ES-I3 (cell line): Measurements from ENCODE around the gene TDP1.

Source experiments
- H3K36me3 ChIP-seq: 2 replicates; pipeline ENCODE4 v1.6.1; 2013; ENCODE audit warnings: mild to moderate bottlenecking, low read length, control low read depth, moderate library complexity; ENCODE audit not compliant: insufficient read depth
- H3K4me1 ChIP-seq: 2 replicates; pipeline ENCODE4 v1.6.1; 2013; ENCODE audit warnings: mild to moderate bottlenecking, control low read depth, low read length; ENCODE audit not compliant: insufficient read depth
- H3K9ac ChIP-seq: 2 replicates; pipeline ENCODE4 v1.6.1; 2013; ENCODE audit warnings: low read depth, mild to moderate bottlenecking, low read length, moderate library complexity
- H3K9me3 ChIP-seq: 2 replicates; pipeline ENCODE4 v1.6.1; 2013; ENCODE audit warnings: mild to moderate bottlenecking, low read length, moderate library complexity; ENCODE audit not compliant: control insufficient read depth, insufficient read depth

Gene TDP1

DNA sequence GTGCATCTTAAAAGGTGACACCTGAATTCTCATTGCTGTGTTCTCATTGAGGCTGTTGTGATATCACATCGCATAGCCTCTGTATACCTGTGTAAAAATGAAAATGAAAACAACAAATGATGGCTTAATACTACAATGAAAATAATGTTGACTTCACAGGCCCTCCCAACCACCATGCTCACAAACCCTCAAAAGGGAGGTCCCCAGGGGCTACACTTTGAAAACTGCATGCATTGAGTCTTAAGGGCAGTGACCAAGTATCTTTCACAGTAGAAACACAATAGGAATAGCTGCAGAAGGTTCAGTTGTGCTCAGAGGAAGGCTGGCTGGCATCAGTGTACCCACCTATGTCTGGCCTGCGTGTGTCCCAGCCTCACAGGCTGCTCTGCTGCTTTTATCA is 78.4 kb downstream of the TDP1 start:
- H3K36me3 ChIP-seq, result peaks cover 9% of the 10 kb centered on the region

DNA sequence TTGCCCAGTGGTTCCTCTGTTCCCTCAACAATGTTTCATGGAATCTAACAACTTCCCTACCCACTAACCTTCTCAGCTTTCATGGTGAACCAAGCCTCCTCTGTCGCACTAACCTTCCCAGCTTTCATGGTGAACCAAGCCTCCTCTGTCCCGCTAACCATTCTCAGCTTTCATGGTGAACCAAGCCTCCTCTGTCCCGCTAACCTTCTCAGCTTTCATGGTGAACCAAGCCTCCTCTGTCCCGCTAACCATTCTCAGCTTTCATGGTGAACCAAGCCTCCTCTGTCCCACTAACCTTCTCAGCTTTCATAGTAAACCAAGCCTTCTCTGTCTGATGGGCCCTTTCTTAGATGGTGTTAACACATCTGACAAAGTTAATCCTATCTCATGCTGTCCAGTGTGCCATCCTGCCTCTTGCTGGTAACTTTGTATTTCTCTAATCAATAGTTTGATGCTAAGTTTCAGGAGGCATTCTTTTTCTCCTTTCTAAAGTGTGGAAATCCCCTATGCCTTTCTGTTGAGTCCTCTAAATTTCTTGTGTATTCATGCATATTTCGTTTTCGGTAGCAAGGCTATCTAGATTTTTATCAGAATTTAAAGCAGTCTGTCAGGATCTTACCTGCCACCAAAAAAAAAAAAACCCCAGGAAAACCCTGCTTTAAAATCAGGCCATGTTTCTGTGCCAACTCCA is 79.3 kb downstream of the TDP1 start:
- Histone ChIP-seq H3K9ac (no peak overlapping the region), H3K36me3 (peaks cover 9% of the 10 kb centered on the region), H3K4me1 (no peaks in the 10 kb centered on the region), H3K9me3 (no peaks in the 10 kb centered on the region)

More for the DNA sequence above, 78.4 kb downstream of the TDP1 start:
- H3K4me1 ChIP-seq, result no peaks in the 10 kb centered on the region
- no peak overlapping the region for H3K9ac ChIP-seq
- H3K9me3 ChIP-seq, result no peaks in the 10 kb centered on the region

DNA sequence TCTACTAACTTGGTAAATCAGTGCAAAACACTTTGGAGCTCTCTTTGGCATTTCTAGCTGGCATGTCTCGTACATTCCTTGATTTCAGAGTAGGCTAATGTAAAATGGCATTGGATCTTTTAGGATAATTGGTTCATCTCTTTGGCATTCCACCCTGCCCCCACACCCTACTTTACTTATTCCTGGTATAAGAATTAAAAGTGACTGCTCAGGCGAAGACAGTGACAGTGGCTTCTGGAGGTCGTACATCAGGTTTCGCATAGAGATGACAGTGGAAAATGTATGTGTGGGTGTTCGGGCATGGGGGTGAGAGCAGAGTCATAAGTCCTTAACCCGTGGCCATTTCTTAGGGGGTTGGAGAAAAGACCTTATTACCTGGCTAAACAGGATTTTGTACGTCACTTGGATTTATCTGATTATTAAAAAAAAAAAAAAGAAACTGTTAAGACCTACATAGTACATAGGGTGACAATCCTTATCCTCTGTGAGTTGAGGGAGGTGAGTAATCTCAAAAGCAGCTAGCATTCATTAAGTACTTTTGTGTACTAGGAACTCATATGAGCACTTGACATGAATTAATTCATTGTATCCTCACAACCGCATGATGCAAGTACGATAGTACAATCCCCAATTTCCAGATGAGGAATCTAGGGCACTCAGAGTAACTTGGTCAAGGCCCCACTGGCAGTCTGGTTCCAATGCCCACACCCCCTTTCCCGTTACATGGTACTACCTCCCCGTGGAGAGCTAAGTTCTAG is 83.7 kb downstream of the TDP1 start:
- H3K36me3 ChIP-seq, result peaks cover 4% of the 10 kb centered on the region
- no peaks in the 10 kb centered on the region for H3K4me1 ChIP-seq
- H3K9ac ChIP-seq, result no peak overlapping the region
- no peaks in the 10 kb centered on the region for H3K9me3 ChIP-seq

DNA sequence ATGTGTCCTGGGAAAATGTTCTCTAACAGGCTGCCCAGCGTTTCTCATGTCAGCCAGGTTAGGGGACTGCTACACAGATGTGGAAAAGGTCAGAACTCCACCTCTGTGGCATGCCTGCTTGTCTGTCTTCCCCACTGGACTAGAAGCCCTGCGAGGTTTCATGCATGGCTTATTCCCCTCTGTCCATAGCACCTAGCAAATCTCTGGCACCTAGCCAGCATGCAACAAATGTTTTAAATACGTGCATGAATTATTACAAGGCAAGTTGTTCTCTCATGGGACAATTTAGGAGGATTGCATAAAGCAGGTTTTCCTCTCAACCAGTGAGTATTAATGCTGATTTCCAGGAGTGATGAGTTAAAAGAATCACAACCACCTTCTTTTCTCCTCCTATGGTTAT is 84.7 kb downstream of the TDP1 start:
- Histone ChIP-seq H3K9ac (no peak overlapping the region), H3K9me3 (no peaks in the 10 kb centered on the region), H3K4me1 (no peaks in the 10 kb centered on the region), H3K36me3 (peaks cover under 1% of the 10 kb centered on the region; the same call in 1 of the 2 replicates)

DNA sequence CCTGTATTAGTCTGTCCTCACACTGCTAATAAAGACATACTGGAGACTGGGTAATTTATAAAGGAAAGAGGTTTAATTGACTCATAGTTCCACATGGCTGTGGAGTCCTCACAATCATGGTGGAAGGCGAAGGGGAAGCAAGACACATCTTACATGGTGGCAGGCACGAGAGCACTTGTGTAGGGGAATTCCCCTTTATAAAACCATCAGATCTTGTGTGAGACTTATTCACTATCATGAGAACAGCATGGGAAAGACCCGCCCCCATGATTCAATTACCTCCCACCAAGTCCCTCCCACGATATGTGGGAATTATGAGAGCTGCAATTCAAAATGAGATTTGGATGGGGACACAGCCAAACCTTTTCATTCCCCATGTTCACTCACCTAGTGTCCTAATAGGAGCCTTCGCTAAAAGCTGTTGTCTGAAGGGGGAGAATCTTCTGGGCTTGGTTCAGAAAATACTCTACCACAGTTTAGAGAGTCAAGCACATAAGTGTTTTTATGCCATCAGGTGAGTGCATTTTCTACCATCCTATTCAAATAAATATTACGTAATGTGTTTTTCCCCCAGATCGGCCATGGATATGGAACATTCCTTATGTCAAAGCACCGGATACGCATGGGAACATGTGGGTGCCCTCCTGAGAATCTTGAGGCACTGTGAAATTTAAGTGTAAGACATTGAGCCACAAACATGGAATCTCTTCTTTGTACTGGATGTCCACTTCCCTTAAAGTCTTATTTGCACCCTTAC is 86.9 kb downstream of the TDP1 start:
- H3K9me3 ChIP-seq, result no peaks in the 10 kb centered on the region
- H3K36me3 ChIP-seq, result no peaks in the 10 kb centered on the region
- H3K4me1 ChIP-seq, result no peaks in the 10 kb centered on the region
- no peak overlapping the region for H3K9ac ChIP-seq

DNA sequence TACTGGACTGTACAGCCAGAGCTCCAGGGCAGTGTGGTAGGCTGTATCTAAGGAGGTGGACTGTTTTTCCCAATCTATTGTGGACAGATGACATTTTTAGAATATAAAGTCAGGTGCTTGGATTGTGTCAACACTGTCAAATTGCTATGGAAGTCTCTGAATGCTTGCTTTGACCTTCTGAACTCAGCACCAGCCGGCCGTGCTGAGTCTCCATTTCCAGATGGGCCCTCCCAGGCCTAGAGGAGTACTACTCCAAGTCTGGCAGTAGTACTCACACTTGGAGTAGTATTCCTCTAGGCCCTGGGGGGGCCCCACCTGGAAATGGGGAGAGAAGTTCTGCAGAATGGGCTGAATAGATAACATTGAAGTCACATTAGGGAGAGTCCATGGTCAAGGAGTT is 89.9 kb downstream of the TDP1 start:
- Histone ChIP-seq H3K9ac (no peak overlapping the region), H3K4me1 (no peaks in the 10 kb centered on the region; the same call in 1 of the 2 replicates), H3K36me3 (no peaks in the 10 kb centered on the region), H3K9me3 (no peaks in the 10 kb centered on the region)

DNA sequence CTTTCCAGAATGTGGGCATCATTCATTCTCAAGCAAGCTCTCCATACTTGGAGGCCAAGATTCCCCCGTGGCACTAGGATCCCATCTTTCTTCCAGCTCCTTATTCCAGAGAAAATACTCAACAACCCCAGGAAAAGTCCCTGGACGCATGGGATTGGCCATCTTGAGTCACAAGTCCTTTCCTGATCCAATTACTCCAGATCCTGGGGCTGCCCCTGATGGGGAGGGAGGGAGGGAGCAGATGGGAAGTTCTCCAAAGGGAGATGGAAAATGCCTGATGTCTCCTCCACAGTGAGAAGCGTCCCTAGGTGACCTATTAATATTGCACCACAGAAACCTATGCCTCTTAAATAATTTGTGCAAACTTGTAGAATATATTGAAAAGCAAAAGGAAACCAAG is 93.7 kb downstream of the TDP1 start:
- Histone ChIP-seq H3K9me3 (no peaks in the 10 kb centered on the region), H3K9ac (no peak overlapping the region), H3K36me3 (no peaks in the 10 kb centered on the region), H3K4me1 (no peaks in the 10 kb centered on the region; the same call in 1 of the 2 replicates)

DNA sequence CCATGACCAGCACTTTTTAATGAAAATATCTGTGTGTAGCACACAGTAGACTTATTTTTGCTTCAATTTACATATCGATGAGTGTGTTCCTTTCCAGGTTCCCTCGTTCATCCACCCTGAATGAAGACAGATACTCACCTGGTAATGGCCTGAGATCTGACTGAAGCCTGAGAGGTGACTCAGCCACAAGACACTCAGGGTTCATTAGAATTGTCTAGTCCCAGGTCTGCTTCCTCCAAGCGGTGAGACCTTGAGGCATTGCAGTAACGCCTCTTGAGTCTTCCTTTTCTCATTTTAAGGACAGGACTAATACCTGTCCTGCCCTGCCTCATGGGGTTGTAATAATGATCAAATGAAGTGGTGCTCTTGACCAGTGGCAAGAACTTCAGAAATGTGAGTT is 94.5 kb downstream of the TDP1 start:
- Histone ChIP-seq H3K4me1 (no peaks in the 10 kb centered on the region; the same call in 1 of the 2 replicates), H3K36me3 (no peaks in the 10 kb centered on the region), H3K9me3 (no peaks in the 10 kb centered on the region), H3K9ac (no peak overlapping the region)

DNA sequence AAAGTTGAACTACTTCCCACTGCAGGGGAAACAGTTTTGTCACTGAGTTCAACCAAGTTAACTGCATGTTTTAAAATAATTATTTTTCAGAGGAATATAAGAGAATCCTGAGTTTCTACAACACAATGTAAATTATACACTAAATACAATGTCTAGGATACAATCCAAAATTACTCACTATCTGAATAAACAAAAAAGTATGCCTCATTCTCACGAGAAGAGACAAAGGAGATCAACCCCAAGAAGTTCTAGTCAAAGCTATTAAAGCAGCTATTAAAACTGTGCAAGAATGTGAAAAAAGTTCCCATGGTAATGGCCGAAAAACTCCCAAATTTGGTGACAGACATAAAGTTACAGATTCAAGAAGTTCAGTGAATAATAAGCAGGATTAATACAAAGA is 97.3 kb downstream of the TDP1 start:
- Histone ChIP-seq H3K4me1 (no peaks in the 10 kb centered on the region; the same call in 1 of the 2 replicates), H3K9ac (no peak overlapping the region), H3K9me3 (no peaks in the 10 kb centered on the region), H3K36me3 (no peaks in the 10 kb centered on the region)

DNA sequence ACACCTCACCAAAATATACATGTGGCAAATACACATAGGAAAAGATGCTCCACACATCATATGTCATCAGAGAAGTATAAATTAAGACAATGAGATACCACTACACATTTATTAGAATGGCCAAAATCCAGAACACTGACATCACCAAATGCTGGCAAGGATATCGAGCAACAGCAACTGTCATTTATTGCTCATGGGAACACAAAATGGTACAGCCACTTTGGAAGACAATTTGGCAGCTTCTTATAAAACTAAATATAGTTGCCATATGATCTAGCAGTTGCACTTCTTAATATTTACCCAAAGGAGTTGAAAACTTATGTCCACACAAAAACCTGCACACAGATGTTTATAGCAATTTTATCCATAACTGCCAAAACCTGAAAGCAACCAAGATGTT is 99.1 kb downstream of the TDP1 start:
- H3K9ac ChIP-seq, result no peak overlapping the region
- H3K9me3 ChIP-seq, result no peaks in the 10 kb centered on the region; the same call in 1 of the 2 replicates
- no peaks in the 10 kb centered on the region for H3K36me3 ChIP-seq
- H3K4me1 ChIP-seq, result no peaks in the 10 kb centered on the region; the same call in 1 of the 2 replicates

DNA sequence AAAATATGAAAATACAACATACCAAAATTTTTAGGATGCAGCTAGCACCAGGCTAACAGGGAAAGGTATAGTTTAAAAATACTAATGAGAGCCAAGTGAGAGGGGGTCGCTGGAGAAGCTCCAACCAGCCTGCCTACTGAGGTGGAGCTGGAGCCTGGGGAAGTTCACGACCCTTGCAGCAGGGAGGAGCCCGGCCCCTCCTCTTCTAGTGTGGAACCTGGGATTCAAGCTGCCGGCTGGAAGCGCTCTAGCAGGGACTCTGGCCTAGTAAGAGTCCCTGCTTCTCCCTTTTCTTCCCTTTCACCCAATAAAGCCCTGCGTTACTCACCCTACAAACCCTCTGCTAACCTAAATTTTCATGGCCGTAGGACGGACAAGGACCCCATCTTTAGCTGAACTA is 101.1 kb downstream of the TDP1 start:
- Histone ChIP-seq H3K9me3 (no peaks in the 10 kb centered on the region; the same call in 1 of the 2 replicates), H3K4me1 (no peaks in the 10 kb centered on the region; the same call in 1 of the 2 replicates), H3K9ac (no peak overlapping the region), H3K36me3 (no peaks in the 10 kb centered on the region)

DNA sequence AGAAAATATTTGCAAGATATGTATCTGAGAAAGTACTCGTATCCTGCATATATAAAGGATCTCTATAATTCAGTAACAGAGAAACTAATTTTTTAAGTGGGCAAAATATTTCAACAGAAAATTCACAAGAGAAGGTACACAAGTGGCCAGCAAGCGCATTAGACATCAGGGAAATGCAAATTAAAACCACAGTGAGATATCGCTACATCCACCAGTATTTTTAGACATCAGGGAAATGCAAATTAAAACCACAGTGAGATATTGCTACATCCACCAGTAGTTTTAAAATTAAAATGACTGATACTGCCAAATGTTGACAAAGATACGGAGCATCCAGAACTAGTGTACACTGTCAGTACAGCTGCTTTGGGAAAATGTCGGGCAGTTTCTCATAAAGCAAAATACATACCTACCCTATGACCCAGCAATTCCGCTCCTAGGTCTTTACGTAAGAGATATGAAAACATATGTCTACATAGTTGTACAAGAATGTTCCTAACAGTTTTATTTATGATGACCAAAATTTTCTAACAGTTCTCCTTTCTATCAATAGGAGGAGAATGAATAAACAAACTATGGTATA is 103.2 kb downstream of the TDP1 start:
- no peak overlapping the region for H3K9ac ChIP-seq
- H3K4me1 ChIP-seq, result no peaks in the 10 kb centered on the region; the same call in 1 of the 2 replicates
- no peaks in the 10 kb centered on the region for H3K36me3 ChIP-seq
- no peaks in the 10 kb centered on the region; the same call in 1 of the 2 replicates for H3K9me3 ChIP-seq

DNA sequence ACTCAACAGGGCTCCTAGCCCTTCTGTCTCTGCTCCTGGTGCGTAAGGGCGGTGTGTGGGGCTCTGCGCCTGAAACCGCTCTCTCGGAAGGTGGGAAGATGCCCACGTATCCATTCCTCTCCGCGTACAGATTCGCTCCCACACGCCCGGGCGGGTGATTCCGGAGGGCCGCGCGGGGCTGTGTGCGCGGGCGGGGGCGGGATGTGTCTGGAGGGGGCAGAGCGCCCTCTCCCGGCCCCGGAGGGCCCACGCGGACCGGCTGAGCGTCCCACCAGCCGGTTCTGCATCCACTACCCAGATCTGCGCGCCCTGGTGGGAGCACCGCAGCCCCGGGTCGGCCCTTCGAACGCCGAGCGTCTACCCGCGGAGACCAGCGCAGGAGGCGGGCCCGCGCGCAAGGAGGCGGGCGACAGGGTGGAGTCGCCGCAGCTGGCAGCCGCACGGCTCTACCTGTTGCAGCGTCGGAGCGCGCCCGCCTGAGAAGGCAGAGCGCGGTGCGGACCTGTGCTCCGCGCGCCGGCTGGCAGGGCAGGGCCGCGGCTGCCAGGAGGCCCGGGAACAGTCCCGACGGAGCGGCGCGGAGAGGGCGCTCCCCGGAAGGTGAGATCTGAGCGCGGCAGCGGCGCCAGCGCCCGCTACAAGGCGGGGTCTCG is 104.7 kb downstream of the TDP1 start:
- H3K36me3 ChIP-seq, result no peaks in the 10 kb centered on the region
- H3K4me1 ChIP-seq, result no peaks in the 10 kb centered on the region; the same call in 1 of the 2 replicates
- peak overlapping the region; percentile 84 for H3K9ac ChIP-seq
- H3K9me3 ChIP-seq, result no peaks in the 10 kb centered on the region; the same call in 1 of the 2 replicates
